H9 (cell line): ENCODE measurements around the gene CCDC27. TPM values are rescaled to one million over a fixed set of nuclear protein-coding genes. Genes with fewer than 3 reads are reported as not detected.

ENCODE experiments used
- DNase-seq: peaks from one replicate; pipeline ENCODE4 v3.0.0-alpha.2; 2017
- H2AFZ ChIP-seq: one replicate; pipeline ENCODE4 v1.6.1; 2013; ENCODE audit warnings: mild to moderate bottlenecking, low read length, control low read depth, moderate library complexity
- H2AK5ac ChIP-seq: 2 replicates; pipeline ENCODE4 v1.6.1; 2013; ENCODE audit warnings: low read length, control low read depth, mixed read lengths; ENCODE audit not compliant: insufficient read length
- H2BK120ac ChIP-seq: one replicate; pipeline ENCODE4 v1.6.1; 2013; ENCODE audit warnings: low read depth, mild to moderate bottlenecking, low read length, control low read depth, inconsistent platforms; ENCODE audit not compliant: poor library complexity, severe bottlenecking
- H2BK12ac ChIP-seq: 2 replicates; pipeline ENCODE4 v1.6.1; 2013; ENCODE audit warnings: low read length, control low read depth, mixed read lengths, low read depth; ENCODE audit not compliant: insufficient read length
- H2BK15ac ChIP-seq: 2 replicates; pipeline ENCODE4 v1.6.1; 2013; ENCODE audit warnings: low read depth, low read length, control low read depth
- H2BK20ac ChIP-seq: one replicate; pipeline ENCODE4 v1.6.1; 2013; ENCODE audit warnings: low read depth, mild to moderate bottlenecking, low read length, control low read depth, inconsistent platforms; ENCODE audit not compliant: poor library complexity, severe bottlenecking
- H2BK5ac ChIP-seq: 2 replicates; pipeline ENCODE4 v1.6.1; 2013; ENCODE audit warnings: low read length, control low read depth, mixed read lengths; ENCODE audit not compliant: insufficient read length
- H3K14ac ChIP-seq: 2 replicates; pipeline ENCODE4 v1.6.1; 2013; ENCODE audit warnings: low read length, control low read depth; ENCODE audit not compliant: insufficient read depth
- H3K18ac ChIP-seq: 2 replicates; pipeline ENCODE4 v1.6.1; 2013; ENCODE audit warnings: low read depth, mild to moderate bottlenecking, mixed read lengths, low read length, control low read depth; ENCODE audit not compliant: insufficient read length
- H3K23ac ChIP-seq: 2 replicates; pipeline ENCODE4 v1.6.1; 2013; ENCODE audit warnings: low read length, control low read depth, mixed read lengths, low read depth; ENCODE audit not compliant: insufficient read length
- H3K23me2 ChIP-seq: 2 replicates; pipeline ENCODE4 v1.6.1; 2013; ENCODE audit warnings: low read depth, mild to moderate bottlenecking, mixed read lengths, low read length, control low read depth; ENCODE audit not compliant: insufficient read length, poor library complexity, severe bottlenecking
- H3K27ac ChIP-seq: 2 replicates; pipeline ENCODE4 v1.5.1; 2013; ENCODE audit warnings: low read length, control low read depth, mixed read lengths, low read depth; ENCODE audit not compliant: insufficient read length
- H3K27me3 ChIP-seq: 2 replicates; pipeline ENCODE4 v1.6.1; 2013; ENCODE audit warnings: low read length, control low read depth, inconsistent platforms; ENCODE audit not compliant: insufficient read depth
- H3K4ac ChIP-seq: 2 replicates; pipeline ENCODE4 v1.6.1; 2013; ENCODE audit warnings: low read depth, mild to moderate bottlenecking, control low read depth, inconsistent platforms, low read length, moderate library complexity
- H3K4me1 ChIP-seq: 2 replicates; pipeline ENCODE4 v1.6.1; 2013; ENCODE audit warnings: low read length, control low read depth, inconsistent platforms; ENCODE audit not compliant: insufficient read depth
- H3K4me2 ChIP-seq: 2 replicates; pipeline ENCODE4 v1.6.1; 2013; ENCODE audit warnings: low read length, control low read depth, mixed read lengths; ENCODE audit not compliant: insufficient read length, insufficient read depth
- H3K56ac ChIP-seq: 2 replicates; pipeline ENCODE4 v1.6.1; 2013; ENCODE audit warnings: low read depth, mild to moderate bottlenecking, mixed read lengths, low read length, control low read depth; ENCODE audit not compliant: insufficient read length
- H3K79me1 ChIP-seq: 2 replicates; pipeline ENCODE4 v1.6.1; 2013; ENCODE audit warnings: low read depth, mild to moderate bottlenecking, moderate library complexity, low read length, control low read depth, inconsistent platforms; ENCODE audit not compliant: insufficient read depth, poor library complexity, severe bottlenecking
- H3K79me2 ChIP-seq: 2 replicates; pipeline ENCODE4 v1.6.1; 2013; ENCODE audit warnings: low read length, control low read depth, inconsistent platforms; ENCODE audit not compliant: insufficient read depth
- H3K9ac ChIP-seq: 2 replicates; pipeline ENCODE4 v1.6.1; 2013; ENCODE audit warnings: low read length, control low read depth, mixed read lengths; ENCODE audit not compliant: insufficient read length; ENCODE audit errors: extremely low read depth
- H3K9me3 ChIP-seq: one replicate; pipeline ENCODE4 v1.6.1; 2013; ENCODE audit warnings: low read depth, low read length, inconsistent platforms; ENCODE audit not compliant: control insufficient read depth
- H3T11ph ChIP-seq: one replicate; pipeline ENCODE4 v1.6.1; 2013; ENCODE audit warnings: mild to moderate bottlenecking, low read length, control low read depth, inconsistent platforms
- H4K20me1 ChIP-seq: one replicate; pipeline ENCODE4 v1.6.1; 2013; ENCODE audit not compliant: control insufficient read depth, insufficient read length, insufficient read depth
- H4K5ac ChIP-seq: 2 replicates; pipeline ENCODE4 v1.6.1; 2013; ENCODE audit warnings: low read depth, mild to moderate bottlenecking, mixed read lengths, low read length, control low read depth; ENCODE audit not compliant: insufficient read length
- H4K8ac ChIP-seq: replicated peaks from 2 replicates; pipeline ENCODE4 v1.6.1; 2013; ENCODE audit warnings: low read length, control low read depth, mixed read lengths, low read depth; ENCODE audit not compliant: insufficient read length
- H4K91ac ChIP-seq: 2 replicates; pipeline ENCODE4 v1.6.1; 2013; ENCODE audit warnings: low read depth, mild to moderate bottlenecking, moderate library complexity, mixed read lengths, low read length, control low read depth; ENCODE audit not compliant: insufficient read length
- H3K27ac Mint-ChIP-seq, 3 experiments: 2 replicates in 2 of 3; 3 replicates in 1 of 3; pipeline ENCODE4 v1.8.0; 2020 to 2021; ENCODE audit warnings: mixed read lengths in 3 of 3, mild to moderate bottlenecking in 1 of 3, moderate library complexity in 1 of 3
- H3K27me3 Mint-ChIP-seq: 2 replicates; pipeline ENCODE4 v1.8.0; 2021; ENCODE audit warnings: low read depth, mild to moderate bottlenecking, moderate library complexity, mixed read lengths
- H3K36me3 Mint-ChIP-seq, 3 experiments: 2 replicates in 2 of 3; 3 replicates in 1 of 3; pipeline ENCODE4 v1.8.0; 2020 to 2021; ENCODE audit warnings: low read depth in 3 of 3, mixed read lengths in 3 of 3; ENCODE audit not compliant: insufficient read depth in 1 of 3
- H3K4me1 Mint-ChIP-seq, 2 experiments: 2 replicates each; pipeline ENCODE4 v1.8.0; 2020; ENCODE audit warnings: mixed read lengths in 2 of 2
- H3K4me3 Mint-ChIP-seq, 2 experiments: 2 replicates in 1 of 2; 3 replicates in 1 of 2; pipeline ENCODE4 v1.8.0; 2020 to 2021; ENCODE audit warnings: mild to moderate bottlenecking in 2 of 2, mixed read lengths in 2 of 2, moderate library complexity in 1 of 2
- H3K9me3 Mint-ChIP-seq, 2 experiments: 2 replicates in 1 of 2; 3 replicates in 1 of 2; pipeline ENCODE4 v1.8.0; 2020; ENCODE audit warnings: mild to moderate bottlenecking in 2 of 2, mixed read lengths in 2 of 2, moderate library complexity in 1 of 2
- WGBS: extraction: QIAGEN DNeasy Blood & Tissue Kit; methylation state at CpG from one replicate; pipeline ENCODE4 v1.1.7; 2013; ENCODE audit warnings: missing lambda C conversion rate, low lambda C conversion rate, mixed read lengths; ENCODE audit not compliant: insufficient read length; ENCODE audit errors: extremely low coverage; 5-methylcytosine and 5-hydroxymethylcytosine counted together
- total RNA-seq: library from RNA; stranded (reverse); gene quantifications from 2 replicates; pipeline ENCODE4 v1.2.1, GENCODE V29; 2021
- TF ChIP-seq, protein P1 (sequence below): fragments of 200-600 bp; sonication (generic); conservative IDR thresholded peaks from 3 replicates; pipeline ENCODE4 v1.8.0; 2021; ENCODE audit warnings: antibody characterized with exemption, mild to moderate bottlenecking

Gene CCDC27
- total RNA-seq, 1 experiment from 2014 or later: not detected

- no peak for DNase-seq
- no peak overlapping the region for H4K8ac ChIP-seq
- H3K27ac Mint-ChIP-seq: no peak overlapping the region
- H2BK5ac ChIP-seq: no peak overlapping the region
- no peaks in the 10 kb centered on the region for H3K79me1 ChIP-seq
- no peak overlapping the region for H3K4me2 ChIP-seq
- H4K91ac ChIP-seq: no peak overlapping the region
- no peak overlapping the region for H2AFZ ChIP-seq
- TF ChIP-seq, protein P1, sequence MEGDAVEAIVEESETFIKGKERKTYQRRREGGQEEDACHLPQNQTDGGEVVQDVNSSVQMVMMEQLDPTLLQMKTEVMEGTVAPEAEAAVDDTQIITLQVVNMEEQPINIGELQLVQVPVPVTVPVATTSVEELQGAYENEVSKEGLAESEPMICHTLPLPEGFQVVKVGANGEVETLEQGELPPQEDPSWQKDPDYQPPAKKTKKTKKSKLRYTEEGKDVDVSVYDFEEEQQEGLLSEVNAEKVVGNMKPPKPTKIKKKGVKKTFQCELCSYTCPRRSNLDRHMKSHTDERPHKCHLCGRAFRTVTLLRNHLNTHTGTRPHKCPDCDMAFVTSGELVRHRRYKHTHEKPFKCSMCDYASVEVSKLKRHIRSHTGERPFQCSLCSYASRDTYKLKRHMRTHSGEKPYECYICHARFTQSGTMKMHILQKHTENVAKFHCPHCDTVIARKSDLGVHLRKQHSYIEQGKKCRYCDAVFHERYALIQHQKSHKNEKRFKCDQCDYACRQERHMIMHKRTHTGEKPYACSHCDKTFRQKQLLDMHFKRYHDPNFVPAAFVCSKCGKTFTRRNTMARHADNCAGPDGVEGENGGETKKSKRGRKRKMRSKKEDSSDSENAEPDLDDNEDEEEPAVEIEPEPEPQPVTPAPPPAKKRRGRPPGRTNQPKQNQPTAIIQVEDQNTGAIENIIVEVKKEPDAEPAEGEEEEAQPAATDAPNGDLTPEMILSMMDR: no peak
- H3K4me1 ChIP-seq: no peaks in the 10 kb centered on the region
- no peak overlapping the region for H3K9ac ChIP-seq
- no peak overlapping the region for H3K4me3 Mint-ChIP-seq
- no peak overlapping the region for H3K14ac ChIP-seq
- H3K27me3 Mint-ChIP-seq: peaks cover 61% of the 10 kb centered on the region
- no CpG with 5 or more reads among the region's 31 CpGs for WGBS
- H3K23ac ChIP-seq: no peak overlapping the region
- H3K27me3 ChIP-seq: no peaks in the 10 kb centered on the region
- no peaks in the 10 kb centered on the region for H3K9me3 ChIP-seq
- H3K4me1 Mint-ChIP-seq: peaks cover 3 to 6% of the 10 kb centered on the region in 2 experiments
- peaks cover 25 to 37% of the 10 kb centered on the region in 2 experiments for H3K9me3 Mint-ChIP-seq
- H3K36me3 Mint-ChIP-seq: peaks cover 2 to 19% (median 11%) of the 10 kb centered on the region in 3 experiments; a peak in 6 of 7 replicates
- H3K79me2 ChIP-seq: no peaks in the 10 kb centered on the region
- H2BK120ac ChIP-seq: no peak overlapping the region
- H2BK12ac ChIP-seq: no peak overlapping the region
- no peak overlapping the region for H3K27ac ChIP-seq
- H4K5ac ChIP-seq: no peak overlapping the region
- H4K20me1 ChIP-seq: no peaks in the 10 kb centered on the region
- no peak overlapping the region for H2BK20ac ChIP-seq
- H3K23me2 ChIP-seq: no peaks in the 10 kb centered on the region
- no peak overlapping the region for H2AK5ac ChIP-seq
- no peak overlapping the region for H3K18ac ChIP-seq
- H3K56ac ChIP-seq: no peak overlapping the region
- H2BK15ac ChIP-seq: no peak overlapping the region
- no peak overlapping the region for H3T11ph ChIP-seq
- no peak overlapping the region for H3K4ac ChIP-seq
These were observed 11.3 kb downstream of the CCDC27 start for GRCh38 chr1:3763351-3764125.
